ENCODE results near the gene SSC4D.

DNA sequence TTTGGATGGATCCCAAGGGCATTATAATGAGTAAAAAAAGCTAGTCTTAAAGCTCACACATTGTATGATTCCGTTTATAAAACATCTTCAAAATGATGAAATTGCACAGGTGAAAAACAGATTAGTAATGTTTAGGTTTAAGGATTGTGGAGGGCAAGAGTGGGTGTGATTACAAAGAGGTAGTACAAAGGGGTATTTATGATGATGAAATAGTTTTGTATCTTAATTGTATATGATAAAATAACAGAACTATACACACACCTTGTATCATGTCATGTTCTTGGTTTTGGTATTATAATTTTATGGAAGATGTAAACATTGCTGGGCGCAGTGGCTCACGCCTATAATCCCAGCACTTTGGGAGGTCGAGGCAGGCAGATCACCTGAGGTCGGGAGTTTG, 2.8 kb upstream of the SSC4D start:
- TF ChIP-seq, protein P1, sequence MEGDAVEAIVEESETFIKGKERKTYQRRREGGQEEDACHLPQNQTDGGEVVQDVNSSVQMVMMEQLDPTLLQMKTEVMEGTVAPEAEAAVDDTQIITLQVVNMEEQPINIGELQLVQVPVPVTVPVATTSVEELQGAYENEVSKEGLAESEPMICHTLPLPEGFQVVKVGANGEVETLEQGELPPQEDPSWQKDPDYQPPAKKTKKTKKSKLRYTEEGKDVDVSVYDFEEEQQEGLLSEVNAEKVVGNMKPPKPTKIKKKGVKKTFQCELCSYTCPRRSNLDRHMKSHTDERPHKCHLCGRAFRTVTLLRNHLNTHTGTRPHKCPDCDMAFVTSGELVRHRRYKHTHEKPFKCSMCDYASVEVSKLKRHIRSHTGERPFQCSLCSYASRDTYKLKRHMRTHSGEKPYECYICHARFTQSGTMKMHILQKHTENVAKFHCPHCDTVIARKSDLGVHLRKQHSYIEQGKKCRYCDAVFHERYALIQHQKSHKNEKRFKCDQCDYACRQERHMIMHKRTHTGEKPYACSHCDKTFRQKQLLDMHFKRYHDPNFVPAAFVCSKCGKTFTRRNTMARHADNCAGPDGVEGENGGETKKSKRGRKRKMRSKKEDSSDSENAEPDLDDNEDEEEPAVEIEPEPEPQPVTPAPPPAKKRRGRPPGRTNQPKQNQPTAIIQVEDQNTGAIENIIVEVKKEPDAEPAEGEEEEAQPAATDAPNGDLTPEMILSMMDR (IDR thresholded peaks at IDR 0.05), result no peak
- no peak for TF ChIP-seq NFYB (CRISPR knock-in tag; conservative IDR thresholded peaks at IDR 0.05; ENCODE audit: low read depth)
- no peak for TF ChIP-seq SMAD3 (CRISPR knock-in tag; IDR thresholded peaks at IDR 0.05; ENCODE audit: borderline replicate concordance)
- TF ChIP-seq CREB1 (CRISPR knock-in tag; IDR thresholded peaks at IDR 0.05), result no peak
- TF ChIP-seq FOXK1 (CRISPR knock-in tag; IDR thresholded peaks at IDR 0.05), result no peak
- TF ChIP-seq JUN (CRISPR knock-in tag; IDR thresholded peaks at IDR 0.05), result no peak
- no peak for TF ChIP-seq ZNF121 (CRISPR knock-in tag; IDR thresholded peaks at IDR 0.05)
- TF ChIP-seq, protein P2, sequence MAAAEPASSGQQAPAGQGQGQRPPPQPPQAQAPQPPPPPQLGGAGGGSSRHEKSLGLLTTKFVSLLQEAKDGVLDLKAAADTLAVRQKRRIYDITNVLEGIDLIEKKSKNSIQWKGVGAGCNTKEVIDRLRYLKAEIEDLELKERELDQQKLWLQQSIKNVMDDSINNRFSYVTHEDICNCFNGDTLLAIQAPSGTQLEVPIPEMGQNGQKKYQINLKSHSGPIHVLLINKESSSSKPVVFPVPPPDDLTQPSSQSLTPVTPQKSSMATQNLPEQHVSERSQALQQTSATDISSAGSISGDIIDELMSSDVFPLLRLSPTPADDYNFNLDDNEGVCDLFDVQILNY (CRISPR knock-in tag; IDR thresholded peaks at IDR 0.05), result no peak

Measured in WTC11 (cell line).